ENCODE data around the gene TUBGCP6.
A peak's percentile ranks its signal among the peaks of the same experiment; 100 is the strongest.

TUBGCP6 gene

GRCh38 chr22:50179937-50180726, 64.7 kb downstream of the TUBGCP6 start:
- no peak for DNase-seq
- H3K36me3 Mint-ChIP-seq (ENCODE audit: low read depth), result no peaks in the 10 kb centered on the region
- H3K27me3 Mint-ChIP-seq (ENCODE audit: low read depth, poor library complexity), result peaks cover 7% of the 10 kb centered on the region
- H3K27ac Mint-ChIP-seq, result no peak overlapping the region
- H3K9me3 Mint-ChIP-seq, result no peaks in the 10 kb centered on the region
- no peak for TF ChIP-seq CTCF (IDR thresholded peaks at IDR 0.05)
- H3K4me1 Mint-ChIP-seq, result peaks cover 23% of the 10 kb centered on the region
- no peak overlapping the region for H3K4me3 Mint-ChIP-seq

GRCh38 chr22:50178871-50179869, 65.7 kb downstream of the TUBGCP6 start:
- Mint-ChIP-seq H3K4me3 (no peak overlapping the region), H3K9me3 (no peaks in the 10 kb centered on the region), H3K4me1 (peaks cover 23% of the 10 kb centered on the region), H3K27ac (no peak overlapping the region), H3K36me3 (ENCODE audit: low read depth) (no peaks in the 10 kb centered on the region), H3K27me3 (ENCODE audit: low read depth, poor library complexity) (peaks cover 7% of the 10 kb centered on the region)
- peak; percentile 27 for DNase-seq
- TF ChIP-seq CTCF (IDR thresholded peaks at IDR 0.05), result no peak

GRCh38 chr22:50178471-50178864, 66.4 kb downstream of the TUBGCP6 start:
- DNase-seq, result peak; percentile 7
- Mint-ChIP-seq H3K27ac (no peak overlapping the region), H3K9me3 (no peaks in the 10 kb centered on the region), H3K4me1 (peaks cover 19% of the 10 kb centered on the region), H3K4me3 (no peak overlapping the region), H3K27me3 (ENCODE audit: low read depth, poor library complexity) (peaks cover 11% of the 10 kb centered on the region), H3K36me3 (ENCODE audit: low read depth) (no peaks in the 10 kb centered on the region)
- TF ChIP-seq CTCF (IDR thresholded peaks at IDR 0.05), result no peak

- H3K27me3 Mint-ChIP-seq (ENCODE audit: low read depth, poor library complexity), result peaks cover 14% of the 10 kb centered on the region
- H3K9me3 Mint-ChIP-seq, result no peaks in the 10 kb centered on the region
- no peak overlapping the region for H3K27ac Mint-ChIP-seq
- DNase-seq, result peak; percentile 2
- no peak for TF ChIP-seq CTCF (IDR thresholded peaks at IDR 0.05)
- no peaks in the 10 kb centered on the region for H3K36me3 Mint-ChIP-seq (ENCODE audit: low read depth)
- H3K4me3 Mint-ChIP-seq, result no peak overlapping the region
- peaks cover 19% of the 10 kb centered on the region for H3K4me1 Mint-ChIP-seq
Measured at GRCh38 chr22:50177537-50178470, 67.0 kb downstream of the TUBGCP6 start.

GRCh38 chr22:50176850-50177536, 67.8 kb downstream of the TUBGCP6 start:
- Mint-ChIP-seq H3K9me3 (no peaks in the 10 kb centered on the region), H3K4me3 (no peak overlapping the region), H3K4me1 (peaks cover 19% of the 10 kb centered on the region), H3K27me3 (ENCODE audit: low read depth, poor library complexity) (peaks cover 22% of the 10 kb centered on the region), H3K36me3 (ENCODE audit: low read depth) (no peaks in the 10 kb centered on the region), H3K27ac (no peak overlapping the region)
- no peak for DNase-seq
- TF ChIP-seq CTCF (IDR thresholded peaks at IDR 0.05), result no peak

Data from nephron progenitor cell (in vitro differentiated cells).